ENCODE data around the gene IFNAR1. TPM values are rescaled to one million over a fixed set of nuclear protein-coding genes. Genes with fewer than 3 reads are reported as not detected.
"Not testable (repeated sequence)": the region's sequence is repeated elsewhere in the genome, so short reads cannot be mapped to it uniquely, and the experiment has no call there.

Gene IFNAR1
- total RNA-seq, 1 donor from 2014 or later = 8.8 TPM

- TF ChIP-seq CTCF (conservative IDR thresholded peaks at IDR 0.05; ENCODE audit: low read depth, low read length) = no peak
- no peak overlapping the region for H3K4me3 ChIP-seq (ENCODE audit: low read depth, low read length)
Observed at GRCh38 chr21:33378081-33378480, 53.3 kb downstream of the IFNAR1 start.

DNA sequence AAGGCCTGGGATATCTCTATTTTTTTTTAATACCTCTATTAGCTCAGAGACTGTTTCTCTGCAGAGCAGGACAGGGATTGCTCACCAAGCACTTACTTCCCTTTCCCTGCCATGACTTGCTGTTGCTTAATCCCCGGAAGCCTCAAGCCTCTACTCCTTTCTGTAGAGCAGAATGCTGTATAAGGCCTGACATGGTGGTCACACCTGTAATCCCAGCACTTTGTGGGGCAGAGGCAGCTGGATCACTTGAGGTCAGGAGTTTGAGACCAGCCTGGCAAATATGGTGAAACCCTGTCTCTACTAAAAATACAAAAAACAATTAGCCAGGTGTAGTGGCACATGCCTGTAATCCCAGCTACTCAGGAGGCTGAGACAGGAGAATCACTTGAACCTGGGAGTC lies 55.2 kb downstream of the IFNAR1 start:
- DNase-seq (ENCODE audit: low read depth) = peak; percentile 43
- not testable (repeated sequence) for H3K4me3 ChIP-seq (ENCODE audit: low read depth, low read length)

More at GRCh38 chr21:33378081-33378480, 53.3 kb downstream of the IFNAR1 start:
- DNase-seq (ENCODE audit: low read depth) = no peak

- no peak for TF ChIP-seq CTCF (conservative IDR thresholded peaks at IDR 0.05; ENCODE audit: low read depth, low read length)
- peak; percentile 80 for DNase-seq (ENCODE audit: low read depth)
- H3K4me3 ChIP-seq (ENCODE audit: low read depth, low read length) = no peak overlapping the region
Observed at GRCh38 chr21:33380483-33380998, 55.8 kb downstream of the IFNAR1 start.

- not testable (repeated sequence) for H3K4me3 ChIP-seq (ENCODE audit: low read depth, low read length); DNase-seq (ENCODE audit: low read depth)
Observed at GRCh38 chr21:33381381-33381780, 56.6 kb downstream of the IFNAR1 start.

DNA sequence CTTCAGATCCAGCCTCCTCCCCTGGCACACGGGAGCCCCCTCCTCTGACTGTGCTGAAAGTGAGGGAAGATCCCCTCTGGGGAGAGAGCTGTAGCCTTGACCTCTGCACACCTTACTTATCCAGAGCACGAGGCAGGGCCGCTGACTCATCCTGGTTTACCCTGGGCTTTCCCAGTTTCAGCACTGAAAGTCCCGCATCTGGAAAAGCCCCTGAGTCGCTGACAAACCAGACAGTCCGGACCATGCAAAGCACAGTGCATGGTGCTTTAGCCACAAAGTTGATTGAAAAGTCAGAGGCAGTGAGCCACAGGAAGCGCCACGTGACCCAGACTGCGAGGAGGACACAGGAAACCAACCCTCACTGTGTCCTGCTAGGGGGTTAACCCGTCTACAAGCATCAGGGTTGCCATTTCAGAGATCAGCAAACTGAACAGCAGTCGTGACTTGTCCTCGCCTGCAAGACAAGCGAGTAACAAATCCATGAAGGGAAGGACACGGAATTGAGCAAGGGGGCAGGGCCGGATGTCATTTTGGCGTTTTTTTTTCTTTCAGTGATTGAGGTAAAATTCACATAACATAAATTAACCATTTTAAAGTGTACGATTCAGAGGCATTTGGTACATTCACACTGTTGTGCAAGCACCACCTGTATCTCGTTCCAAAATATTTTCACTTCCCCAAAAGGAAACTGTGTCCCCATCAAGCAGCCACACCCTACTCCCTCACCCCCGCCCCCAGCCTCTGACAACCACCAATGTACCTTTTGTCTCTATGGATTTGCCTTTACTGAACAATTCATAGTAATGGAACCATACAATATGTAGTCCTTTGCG lies 58.5 kb downstream of the IFNAR1 start:
- no peak for TF ChIP-seq CTCF (conservative IDR thresholded peaks at IDR 0.05; ENCODE audit: low read depth, low read length)
- H3K4me3 ChIP-seq (ENCODE audit: low read depth, low read length) = no peak overlapping the region
- DNase-seq (ENCODE audit: low read depth) = peak; percentile 93

- no peak for TF ChIP-seq CTCF (conservative IDR thresholded peaks at IDR 0.05; ENCODE audit: low read depth, low read length)
- H3K4me3 ChIP-seq (ENCODE audit: low read depth, low read length) = no peak overlapping the region
- peak; percentile 46 for DNase-seq (ENCODE audit: low read depth)
Observed at GRCh38 chr21:33384841-33385331, 60.1 kb downstream of the IFNAR1 start.

DNA sequence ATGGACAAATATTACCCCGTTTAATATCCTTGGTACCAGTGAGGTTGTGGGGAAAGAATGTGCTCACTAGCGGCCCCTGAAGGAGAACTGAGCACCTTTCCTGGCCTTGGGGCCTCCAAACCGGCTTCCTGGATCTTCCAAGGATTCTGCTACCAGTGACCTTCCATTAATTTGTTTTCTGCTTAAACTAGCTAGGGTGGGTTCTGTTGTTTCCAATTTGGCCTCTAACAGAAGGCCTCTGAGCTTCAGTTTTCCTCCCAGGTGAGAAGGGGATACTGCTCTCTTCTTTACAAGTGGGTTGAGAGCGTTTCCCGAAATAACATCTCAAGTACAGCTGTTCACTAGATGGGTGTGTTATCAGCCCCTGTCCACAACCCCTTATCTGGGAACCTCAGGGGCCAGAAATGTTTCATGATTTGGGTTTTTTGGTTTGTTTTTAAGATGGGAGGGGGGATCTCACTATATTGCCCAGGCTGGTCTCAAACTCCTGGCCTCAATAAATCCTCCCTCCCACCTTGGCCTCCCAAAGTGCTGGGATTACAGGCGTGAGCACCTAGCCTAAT lies 61.5 kb downstream of the IFNAR1 start:
- no peak overlapping the region for H3K4me3 ChIP-seq (ENCODE audit: low read depth, low read length)
- no peak for DNase-seq (ENCODE audit: low read depth)
- TF ChIP-seq CTCF (conservative IDR thresholded peaks at IDR 0.05; ENCODE audit: low read depth, low read length) = peak; percentile 54

DNA sequence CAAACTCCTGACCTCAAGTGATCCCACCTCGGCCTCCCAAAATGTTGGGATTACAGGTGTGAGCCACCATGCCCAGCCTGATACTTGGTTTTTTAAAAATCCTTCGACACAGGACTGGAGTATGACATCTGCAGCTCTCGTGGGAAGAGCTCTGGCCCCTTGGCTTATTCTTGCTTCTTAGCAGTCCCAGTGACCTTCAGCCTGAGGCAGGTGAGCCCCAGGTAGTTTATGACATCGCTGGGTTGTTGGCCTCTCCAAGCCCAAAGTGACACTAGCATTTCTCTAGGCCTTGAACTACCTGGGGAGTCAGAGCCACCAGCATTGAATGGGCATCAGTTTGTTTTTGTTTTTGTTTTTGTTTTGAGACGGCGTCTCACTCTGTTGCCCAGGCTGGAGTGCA lies 62.5 kb downstream of the IFNAR1 start:
- no peak overlapping the region for H3K4me3 ChIP-seq (ENCODE audit: low read depth, low read length)
- no peak for TF ChIP-seq CTCF (conservative IDR thresholded peaks at IDR 0.05; ENCODE audit: low read depth, low read length)
- DNase-seq (ENCODE audit: low read depth) = no peak

All from epithelial cell of proximal tubule (primary cell).